Lower leg skin (tissue), 3 donors: ENCODE results near the gene PDZD2.

Experiments
- CTCF ChIP-seq, 3 donors: fragments of 450-650 bp; IDR thresholded peaks; one replicate each; pipeline ENCODE4 v1.5.1; 2016; ENCODE audit warnings: antibody characterized with exemption in 3 of 3, mild to moderate bottlenecking in 3 of 3, moderate library complexity in 2 of 3
- POLR2A ChIP-seq, 2 donors: fragments of 450-650 bp; IDR thresholded peaks; one replicate each; pipeline ENCODE4 v1.6.1; 2016 to 2017; ENCODE audit warnings: antibody characterized with exemption in 2 of 2, mild to moderate bottlenecking in 1 of 2, moderate library complexity in 1 of 2

GRCh38 chr5:31824869-31825517, 186.1 kb downstream of the PDZD2 start:
- TF ChIP-seq CTCF (IDR thresholded peaks at IDR 0.05) (no peak), POLR2A (IDR thresholded peaks at IDR 0.05) (no peak)
